GM12878 (cell line): Measurements from ENCODE around the gene FER1L5. TPM values are rescaled to one million over a fixed set of nuclear protein-coding genes. Genes with fewer than 3 reads are reported as not detected.

Experiments used
- ATAC-seq: fragments of 200-7000 bp; cut with Tn5 transposase; 3 replicates; pipeline ENCODE4 v1.9.1; 2020; ENCODE audit warnings: mild to moderate bottlenecking, moderate library complexity
- BruUV-seq: library from RNA; stranded (reverse); fragments of 400-500 nt; replicated peaks from 2 replicates; lab custom pipeline; 2021; lab: Mats Ljungman, UMichigan
- CTCF ChIA-PET: fragments of 300-600 bp; sonication (Branson Sonifier 250); formaldehyde crosslinking; extraction: SDS; loops from one replicate; lab custom pipeline; 2021; ENCODE audit warnings: inconsistent platforms; lab: Yijun Ruan, JAX
- POLR2A ChIA-PET: fragments of 350-600 bp; formaldehyde crosslinking; extraction: SDS; loops from one replicate; lab custom pipeline; 2021; ENCODE audit warnings: inconsistent platforms; lab: Charles Lee
- RAD21 ChIA-PET: fragments of 300-600 bp; sonication (Branson Sonifier 250); formaldehyde crosslinking; loops from one replicate; lab custom pipeline; 2023; ENCODE audit warnings: antibody characterized with exemption; ENCODE audit not compliant: unreplicated experiment; lab: Charles Lee
- SMC1A ChIA-PET: fragments of 300-600 bp; sonication (Branson Sonifier 250); formaldehyde crosslinking; loops from one replicate; lab custom pipeline; 2023; ENCODE audit not compliant: unreplicated experiment, uncharacterized antibody; lab: Charles Lee
- DNase-seq: peaks from one replicate; pipeline ENCODE4 v3.0.0-alpha.2; 2011; ENCODE audit warnings: low read depth, low spot score
- FAIRE-seq: peaks from 3 replicates; lab custom pipeline; 2011; peaks lifted over from hg19 to GRCh38; lab: Jason Lieb, UNC
- H2AFZ ChIP-seq: 2 replicates; pipeline ENCODE4 v1.6.0; 2011; ENCODE audit warnings: low read depth, low read length, control low read depth; ENCODE audit not compliant: control insufficient read depth
- H3K27ac ChIP-seq: 2 replicates; pipeline ENCODE4 v1.5.1; 2011; ENCODE audit warnings: control low read depth; ENCODE audit not compliant: control insufficient read depth, insufficient read depth
- H3K27me3 ChIP-seq, 2 experiments: replicated peaks in 1 of 2; 2 replicates each; pipeline versions ENCODE4 v1.6.0 to v1.6.1; 2011; ENCODE audit warnings: low read length in 1 of 2; ENCODE audit not compliant: control insufficient read depth in 2 of 2, insufficient read depth in 2 of 2
- H3K36me3 ChIP-seq, 2 experiments: 2 replicates each; pipeline ENCODE4 v1.5.1; 2011; ENCODE audit warnings: low read length in 1 of 2; ENCODE audit not compliant: control insufficient read depth in 2 of 2, insufficient read depth in 2 of 2
- H3K4me1 ChIP-seq: 2 replicates; pipeline ENCODE4 v1.6.1; 2011; ENCODE audit warnings: mild to moderate bottlenecking, low read length, moderate library complexity, mixed read lengths; ENCODE audit not compliant: control insufficient read depth, insufficient read depth
- H3K4me2 ChIP-seq: 2 replicates; pipeline ENCODE4 v1.6.0; 2011; ENCODE audit warnings: control low read depth; ENCODE audit not compliant: control insufficient read depth, insufficient read depth
- H3K4me3 ChIP-seq: fragments of 200-600 bp; sonication (generic); 2 replicates; pipeline ENCODE4 v1.5.1; 2016
- H3K79me2 ChIP-seq: 2 replicates; pipeline ENCODE4 v1.6.0; 2011; ENCODE audit warnings: low read length; ENCODE audit not compliant: control insufficient read depth, insufficient read depth
- H3K9ac ChIP-seq: 2 replicates; pipeline ENCODE4 v1.8.0; 2011; ENCODE audit warnings: low read length, control low read depth, mixed read lengths; ENCODE audit not compliant: control insufficient read depth, insufficient read depth
- H3K9me3 ChIP-seq: replicated peaks from 3 replicates; pipeline ENCODE4 v1.5.1; 2011; ENCODE audit warnings: mild to moderate bottlenecking, low read length; ENCODE audit not compliant: control insufficient read depth, insufficient read depth
- H4K20me1 ChIP-seq: 2 replicates; pipeline ENCODE4 v1.6.0; 2011; ENCODE audit not compliant: control insufficient read depth, insufficient read depth
- BRCA1 ChIP-seq: IDR thresholded peaks from 2 replicates; pipeline ENCODE4 v1.6.1; 2011; ENCODE audit warnings: low read depth, low read length, improper control_type of control experiment
- CBX5 ChIP-seq: sonication (generic); IDR thresholded peaks from 2 replicates; pipeline ENCODE4 v1.6.1; 2016; ENCODE audit warnings: low read depth, moderate library complexity, mild to moderate bottlenecking, inconsistent platforms
- CEBPZ ChIP-seq: fragments of 150-350 bp; IDR thresholded peaks from 2 replicates; pipeline ENCODE4 v1.6.1; 2016; ENCODE audit warnings: low read depth, low read length
- CREB1 ChIP-seq: IDR thresholded peaks from 2 replicates; pipeline ENCODE4 v1.6.1; 2012; ENCODE audit warnings: low read depth, mild to moderate bottlenecking, inconsistent platforms
- GATAD2B ChIP-seq: fragments of 450-650 bp; conservative IDR thresholded peaks from 2 replicates; pipeline ENCODE4 v1.6.1; 2017; ENCODE audit warnings: low read depth, mild to moderate bottlenecking, moderate library complexity
- MXI1 ChIP-seq: fragments of 150-350 bp; IDR thresholded peaks from 2 replicates; pipeline ENCODE4 v1.6.1; 2011; ENCODE audit warnings: low read depth, mild to moderate bottlenecking, inconsistent platforms, low read length, improper control_type of control experiment
- NFXL1 ChIP-seq: fragments of 450-650 bp; IDR thresholded peaks from 2 replicates; pipeline ENCODE4 v1.6.1; 2017; ENCODE audit warnings: antibody characterized with exemption, mild to moderate bottlenecking, borderline replicate concordance
- NRF1 ChIP-seq: conservative IDR thresholded peaks from 2 replicates; pipeline ENCODE4 v1.6.1; 2011; ENCODE audit warnings: mild to moderate bottlenecking, low read depth, low read length, improper control_type of control experiment
- PAX5 ChIP-seq: IDR thresholded peaks from 2 replicates; pipeline ENCODE4 v1.6.1; 2011; ENCODE audit warnings: low read depth, low read length, borderline replicate concordance
- PAX8 ChIP-seq: fragments of 450-650 bp; IDR thresholded peaks from 2 replicates; pipeline ENCODE4 v1.6.1; 2017; ENCODE audit warnings: mild to moderate bottlenecking, moderate library complexity
- RCOR1 ChIP-seq: conservative IDR thresholded peaks from 2 replicates; pipeline ENCODE4 v1.6.1; 2012; ENCODE audit warnings: low read depth, low read length, improper control_type of control experiment
- SPI1 ChIP-seq: IDR thresholded peaks from 2 replicates; pipeline ENCODE4 v1.6.1; 2011; ENCODE audit warnings: low read depth, mild to moderate bottlenecking, low read length, moderate library complexity, borderline replicate concordance; ENCODE audit not compliant: insufficient read depth
- TBL1XR1 ChIP-seq: IDR thresholded peaks from 2 replicates; pipeline ENCODE4 v1.6.1; 2012; ENCODE audit warnings: low read depth, low read length, improper control_type of control experiment
- TCF7 ChIP-seq: IDR thresholded peaks from 2 replicates; pipeline ENCODE4 v1.6.1; 2014; ENCODE audit warnings: antibody characterized with exemption, borderline replicate concordance
- YBX1 ChIP-seq: fragments of 450-650 bp; IDR thresholded peaks from 2 replicates; pipeline ENCODE4 v1.6.1; 2016; ENCODE audit warnings: antibody characterized with exemption
- ZNF622 ChIP-seq: fragments of 450-650 bp; IDR thresholded peaks from 2 replicates; pipeline ENCODE4 v1.6.1; 2017; ENCODE audit warnings: mild to moderate bottlenecking, inconsistent platforms
- whole genome bisulfite sequencing: methylation state at CpG from one replicate; pipeline ENCODE4 v1.1.6; 2016; ENCODE audit warnings: low lambda C conversion rate; ENCODE audit not compliant: insufficient replicate concordance, insufficient coverage; ENCODE audit errors: missing lambda C conversion rate; 5-methylcytosine and 5-hydroxymethylcytosine counted together
- in situ Hi-C: fragments of 300-500 bp; cut with MboI; formaldehyde crosslinking; loops from 9 replicates; pipeline ENCODE4 v1.14.3; 2018; ENCODE audit warnings: mixed read lengths
- intact Hi-C: fragments of 100-400 bp; cut with micrococcal nuclease; formaldehyde crosslinking; loops from one replicate; pipeline ENCODE4 v1.14.2; 2022; ENCODE audit not compliant: unreplicated experiment
- polyA plus RNA-seq, 11 experiments: library from polyadenylated mRNA; depleted of rRNA in 4 of 11; unstranded in 6 of 11; stranded (reverse) in 5 of 11; fragments of >200 nt; fragmentation: Nextera tagmentation in 4 of 11; fragmentation: Illumina TruSeq in 1 of 11; extraction: Ambion mirVana in 4 of 11; extraction: Trizol in 1 of 11; gene quantifications; 1 replicate in 1 of 11; 2 replicates in 10 of 11; pipeline versions ENCODE4 v1.2.1 to v1.2.3, GENCODE V29; 2011 to 2016; ENCODE audit warnings: inconsistent platforms in 2 of 11, missing spikeins in 2 of 11, low read depth in 1 of 11
- total RNA-seq, 4 experiments: library from RNA; depleted of rRNA in 3 of 4; stranded (reverse); fragments of >200 nt in 3 of 4; fragmentation: Illumina TruSeq in 1 of 4; extraction: Trizol in 1 of 4; gene quantifications; 2 replicates each; pipeline versions ENCODE4 v1.2.1 to v1.2.3, GENCODE V29; 2013 to 2021

Gene FER1L5
- total and polyA plus RNA-seq, 10 of the 15 experiments (the other 5 are each of a cell fraction or from before 2014, with no cell fraction given): not detected

DNA sequence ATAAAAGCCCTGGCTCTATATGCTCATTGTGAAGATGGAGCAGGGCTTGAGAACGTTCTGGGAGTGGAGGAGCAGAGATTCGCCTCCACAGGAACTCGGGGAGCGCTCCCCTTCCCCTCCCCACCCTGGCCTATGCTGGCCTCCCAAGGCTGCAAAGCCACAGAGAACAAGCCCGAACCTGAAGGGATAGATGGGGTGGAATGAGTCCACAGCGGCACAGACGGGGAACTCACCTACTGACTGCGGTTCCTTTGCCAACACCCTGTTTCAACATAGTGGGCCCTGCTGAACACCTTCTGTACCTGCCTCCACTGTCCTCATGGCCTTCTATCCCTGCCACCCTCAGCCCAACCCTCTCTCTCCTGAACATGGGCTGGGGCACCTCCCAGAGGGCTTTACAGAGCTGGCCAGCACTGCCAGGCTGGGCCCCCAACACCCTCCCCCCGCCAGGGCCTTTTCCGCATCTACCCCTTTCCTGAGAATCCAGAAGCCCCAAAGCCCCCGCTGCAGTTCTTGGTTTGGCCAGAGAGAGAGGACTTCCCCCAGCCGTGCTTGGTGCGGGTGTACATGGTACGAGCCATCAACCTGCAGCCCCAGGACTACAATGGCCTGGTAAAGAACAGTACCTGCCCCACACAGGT lies 55.8 kb downstream of the FER1L5 start:
- no peak overlapping the region for H2AFZ ChIP-seq
- DNase-seq (no peak), ATAC-seq (no peak), FAIRE-seq (no peak)
- in situ Hi-C loops: no loop called here
- H3K27me3 ChIP-seq: no peaks in the 10 kb centered on the region
- no peaks in the 10 kb centered on the region for H3K9me3 ChIP-seq
- H3K9ac ChIP-seq: no peak overlapping the region
- TF ChIP-seq PAX5 (no peak), MXI1 (no peak), RCOR1 (no peak), BRCA1 (no peak), CBX5 (no peak), TBL1XR1 (no peak), GATAD2B (no peak), SPI1 (no peak), NRF1 (no peak), CEBPZ (no peak), YBX1 (no peak), NFXL1 (no peak), CREB1 (no peak), PAX8 (no peak), ZNF622 (no peak), TCF7 (no peak)
- POLR2A ChIA-PET: no interaction called here
- WGBS: 77% methylated on average over 14 of the region's 14 CpGs
- CTCF ChIA-PET: no interaction called here
- no peak overlapping the region for H3K4me2 ChIP-seq
- intact Hi-C loops: no loop called here
- SMC1A ChIA-PET: no interaction called here
- no peaks in the 10 kb centered on the region for H3K36me3 ChIP-seq
- no peak overlapping the region for H3K27ac ChIP-seq
- RAD21 ChIA-PET: no interaction called here
- BruUV-seq: no TSS peak
- H4K20me1 ChIP-seq: no peaks in the 10 kb centered on the region
- H3K4me1 ChIP-seq: no peaks in the 10 kb centered on the region
- no peaks in the 10 kb centered on the region for H3K79me2 ChIP-seq
- no peak overlapping the region for H3K4me3 ChIP-seq
